Activated CD8-positive, alpha-beta memory T cell treated with anti-CD3 and anti-CD28 coated beads, Interleukin-2, amount 50 U/mL, for 4 hours (primary cell): ENCODE data around the gene PPFIBP2.
"Not testable (repeated sequence)": the region's sequence is repeated elsewhere in the genome, so short reads cannot be mapped to it uniquely, and the experiment has no call there.

Experiments used
- DNase-seq: peaks from one replicate; pipeline ENCODE4 v3.0.0-alpha.2; 2020

The PPFIBP2 gene

GRCh38 chr11:7500251-7500650 is 13.5 kb upstream of the PPFIBP2 start:
- DNase-seq: no peak

- DNase-seq: no peak
These were observed 12.5 kb upstream of the PPFIBP2 start for GRCh38 chr11:7501251-7501650.

GRCh38 chr11:7501894-7502293 is 11.9 kb upstream of the PPFIBP2 start:
- DNase-seq: no peak

- no peak for DNase-seq
These were observed 7.6 kb upstream of the PPFIBP2 start for GRCh38 chr11:7506243-7506642.

- no peak for DNase-seq
These were observed 5.7 kb upstream of the PPFIBP2 start for GRCh38 chr11:7508087-7508486.

GRCh38 chr11:7509966-7510365 is 3.8 kb upstream of the PPFIBP2 start:
- DNase-seq: no peak

- no peak for DNase-seq
These were observed 2.4 kb upstream of the PPFIBP2 start for GRCh38 chr11:7511401-7511800.

- DNase-seq: peak; percentile 21
These were observed 1.1 kb upstream of the PPFIBP2 start for GRCh38 chr11:7512525-7513233.

- no peak for DNase-seq
These were observed 346 bp downstream of the PPFIBP2 start for GRCh38 chr11:7514099-7514591.

- DNase-seq: no peak
These were observed 1.7 kb downstream of the PPFIBP2 start for GRCh38 chr11:7515447-7515886.

- no peak for DNase-seq
These were observed 2.7 kb downstream of the PPFIBP2 start for GRCh38 chr11:7516475-7516874.

- DNase-seq: not testable (repeated sequence)
These were observed 3.9 kb downstream of the PPFIBP2 start for GRCh38 chr11:7517743-7518142.

GRCh38 chr11:7518811-7519562 is 5.2 kb downstream of the PPFIBP2 start:
- DNase-seq: no peak

- no peak for DNase-seq
These were observed 6.5 kb downstream of the PPFIBP2 start for GRCh38 chr11:7520011-7520942.

GRCh38 chr11:7520981-7521487 is 7.2 kb downstream of the PPFIBP2 start:
- DNase-seq: no peak

GRCh38 chr11:7522121-7522520 is 8.3 kb downstream of the PPFIBP2 start:
- no peak for DNase-seq

GRCh38 chr11:7522546-7522945 is 8.7 kb downstream of the PPFIBP2 start:
- no peak for DNase-seq

GRCh38 chr11:7523416-7524210 is 9.8 kb downstream of the PPFIBP2 start:
- no peak for DNase-seq

GRCh38 chr11:7524462-7525235 is 10.8 kb downstream of the PPFIBP2 start:
- DNase-seq: no peak

GRCh38 chr11:7525424-7525823 is 11.6 kb downstream of the PPFIBP2 start:
- no peak for DNase-seq

GRCh38 chr11:7527029-7527428 is 13.2 kb downstream of the PPFIBP2 start:
- DNase-seq: no peak
